ENCODE results near the gene SH3D21. TPM values are rescaled to one million over a fixed set of nuclear protein-coding genes. Genes with fewer than 3 reads are reported as not detected.

Gene SH3D21
- total and polyA plus RNA-seq, 10 donors = 1.7 to 9.4 (median 4.0) TPM

GRCh38 chr1:36321119-36321951 lies 15.2 kb downstream of the SH3D21 start:
- H3K36me3 ChIP-seq = peaks cover 0 to 7% (median 0%) of the 10 kb centered on the region in 6 donors
- peaks cover 13 to 60% (median 49%) of the 10 kb centered on the region in 6 donors for H3K4me1 ChIP-seq
- peaks cover 0 to 49% (median 0%) of the 10 kb centered on the region in 7 donors for H3K27me3 ChIP-seq (replicated peaks in 1 of 7)
- TF ChIP-seq POLR2A (IDR thresholded peaks at IDR 0.05) (no peak), POLR2AphosphoS5 (IDR thresholded peaks at IDR 0.05) (peak; percentile 57 to 84 (median 78))
- no peaks in the 10 kb centered on the region for H3K9me3 ChIP-seq
- peak overlapping the region; percentile 28 to 91 (median 68) for H3K4me3 ChIP-seq
- intact Hi-C loops (cut with DNase I; ENCODE audit: low total_unique reads) = no loop called here
- peak overlapping the region in 7 of 8 donors; percentile 47 to 90 (median 84) for H3K27ac ChIP-seq
- peak; percentile 87 for DNase-seq
- 23 to 34% (median 27%) methylated on average over 38 to 59 of the region's 59 CpGs for WGBS, 5 donors

- H3K27ac ChIP-seq = peak overlapping the region in 7 of 8 donors; percentile 76 to 90 (median 84)
- peaks cover 13 to 60% (median 49%) of the 10 kb centered on the region in 6 donors for H3K4me1 ChIP-seq
- peak; percentile 74 for DNase-seq
- TF ChIP-seq CTCF (IDR thresholded peaks at IDR 0.05 in 8 of 11, conservative IDR thresholded peaks at IDR 0.05 in 3 of 11) (no peak), POLR2A (IDR thresholded peaks at IDR 0.05) (no peak), POLR2AphosphoS5 (IDR thresholded peaks at IDR 0.05) (peak in 1 of 3 donors; percentile 5)
- H3K9me3 ChIP-seq = no peaks in the 10 kb centered on the region
- H3K27me3 ChIP-seq (replicated peaks in 1 of 7) = peaks cover 0 to 49% (median 0%) of the 10 kb centered on the region in 7 donors
- peak overlapping the region; percentile 59 to 91 (median 68) for H3K4me3 ChIP-seq
- WGBS, 5 donors = 41 to 52% (median 43%) methylated on average over 30 to 67 of the region's 67 CpGs
- H3K36me3 ChIP-seq = peaks cover 0 to 7% (median 0%) of the 10 kb centered on the region in 6 donors
- intact Hi-C loops (cut with DNase I; ENCODE audit: low total_unique reads) = no loop called here
These were observed 16.0 kb downstream of the SH3D21 start for GRCh38 chr1:36322041-36322785.

GRCh38 chr1:36322786-36323635 lies 16.8 kb downstream of the SH3D21 start:
- intact Hi-C loops (cut with DNase I; ENCODE audit: low total_unique reads) = no loop called here
- H3K4me3 ChIP-seq = peak overlapping the region; percentile 59 to 91 (median 68)
- no peak for TF ChIP-seq POLR2A (IDR thresholded peaks at IDR 0.05)
- peak in 2 of 3 donors; percentile 42 to 47 for TF ChIP-seq POLR2AphosphoS5 (IDR thresholded peaks at IDR 0.05)
- H3K27me3 ChIP-seq (replicated peaks in 1 of 7) = peaks cover 0 to 54% (median 0%) of the 10 kb centered on the region in 7 donors
- H3K4me1 ChIP-seq = peaks cover 13 to 67% (median 50%) of the 10 kb centered on the region in 6 donors
- H3K9me3 ChIP-seq = no peaks in the 10 kb centered on the region
- 2 to 5% (median 2%) methylated on average over 19 to 83 of the region's 83 CpGs for WGBS, 5 donors
- peak overlapping the region; percentile 60 to 90 (median 84) for H3K27ac ChIP-seq
- peak; percentile 88 for DNase-seq
- H3K36me3 ChIP-seq = peaks cover 0 to 7% (median 0%) of the 10 kb centered on the region in 6 donors

GRCh38 chr1:36323636-36324352 lies 17.6 kb downstream of the SH3D21 start, which contains the start of gene EVA1B:
Gene EVA1B, minus strand, starts transcription at chr1:36323645. Its CDS starts 608 bp downstream, at chr1:36323037.
- H3K27me3 ChIP-seq (replicated peaks in 1 of 7) = peaks cover 0 to 54% (median 0%) of the 10 kb centered on the region in 7 donors
- peaks cover 14 to 74% (median 52%) of the 10 kb centered on the region in 6 donors for H3K4me1 ChIP-seq
- intact Hi-C loops (cut with DNase I; ENCODE audit: low total_unique reads) = no loop called here
- TF ChIP-seq POLR2A (IDR thresholded peaks at IDR 0.05) = no peak
- peak; percentile 41 to 69 (median 63) for TF ChIP-seq POLR2AphosphoS5 (IDR thresholded peaks at IDR 0.05)
- no peak for TF ChIP-seq CTCF (IDR thresholded peaks at IDR 0.05 in 8 of 11, conservative IDR thresholded peaks at IDR 0.05 in 3 of 11)
- WGBS, 5 donors = 3 to 8% (median 4%) methylated on average over 28 to 34 of the region's 36 CpGs
- peaks cover 0 to 7% (median 0%) of the 10 kb centered on the region in 6 donors for H3K36me3 ChIP-seq
- H3K4me3 ChIP-seq = peak within 1 kb of the TSS; percentile 59 to 91 (median 68)
- H3K9me3 ChIP-seq = no peaks in the 10 kb centered on the region
- DNase-seq = peak; percentile 92
- peak within 1 kb of the TSS; percentile 62 to 90 (median 84) for H3K27ac ChIP-seq

All from spleen (tissue), 11 donors.